ENCODE results near the gene LIX1L.
A peak's percentile ranks its signal among the peaks of the same experiment; 100 is the strongest.

LIX1L gene

DNA sequence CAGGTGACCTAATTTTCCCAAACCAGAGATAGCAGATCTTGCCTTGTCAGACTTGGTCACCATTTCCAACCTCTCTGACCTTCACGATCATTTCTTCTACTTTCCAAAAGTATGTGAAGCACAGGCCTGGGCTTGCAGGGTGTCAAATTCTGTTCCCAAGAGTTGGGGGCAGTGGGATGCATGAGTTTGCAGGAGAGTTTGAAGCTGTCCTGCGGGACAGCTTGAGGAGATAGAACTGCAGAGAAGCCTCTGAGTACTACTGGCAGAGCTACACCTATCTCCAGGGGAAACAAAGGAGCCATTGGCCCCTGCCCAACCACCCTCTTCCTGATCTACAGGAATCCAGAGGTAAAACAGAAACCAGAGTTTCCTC, 27.3 kb upstream of the LIX1L start:
- no peak for DNase-seq

DNA sequence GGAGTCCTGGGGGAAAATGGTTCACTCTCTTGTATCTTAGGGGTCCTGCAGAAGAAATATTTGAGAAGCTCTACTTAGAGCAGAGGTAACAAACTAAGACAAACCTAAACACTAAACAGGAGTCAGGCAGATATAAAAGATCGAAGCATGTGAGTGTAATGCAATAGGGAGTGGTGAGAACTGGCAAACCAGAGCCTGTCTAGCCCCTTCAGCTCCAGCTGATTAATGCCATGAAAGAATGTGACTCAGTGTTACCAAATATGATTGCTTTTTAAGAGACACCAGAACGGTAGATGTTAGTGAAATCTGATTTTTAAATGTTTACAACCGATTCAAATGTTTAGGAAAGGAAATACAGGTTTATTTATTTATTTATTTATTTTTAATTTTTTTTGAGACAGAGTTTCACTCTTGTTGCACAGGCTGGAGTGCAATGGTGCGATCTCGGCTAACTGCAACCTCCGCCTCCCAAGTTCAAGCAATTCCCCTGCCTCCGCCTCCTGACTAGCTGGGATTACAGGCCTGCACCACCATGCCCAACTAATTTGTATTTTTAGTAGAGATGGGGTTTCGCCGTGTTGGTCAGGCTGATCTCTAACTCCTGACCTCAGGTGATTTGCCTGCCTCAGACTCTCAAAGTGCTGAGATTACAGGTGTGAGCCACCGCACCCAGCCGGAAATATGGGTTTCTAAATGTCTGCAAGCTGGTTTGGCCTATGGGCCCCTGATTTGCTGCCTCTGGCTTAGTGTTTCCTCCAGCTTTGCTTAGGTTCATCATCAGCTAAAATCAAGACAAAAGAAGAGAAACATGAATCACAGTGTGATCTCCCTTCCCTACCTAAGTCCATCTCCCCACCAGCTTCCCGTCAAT, 26.4 kb upstream of the LIX1L start:
- DNase-seq: no peak

DNA sequence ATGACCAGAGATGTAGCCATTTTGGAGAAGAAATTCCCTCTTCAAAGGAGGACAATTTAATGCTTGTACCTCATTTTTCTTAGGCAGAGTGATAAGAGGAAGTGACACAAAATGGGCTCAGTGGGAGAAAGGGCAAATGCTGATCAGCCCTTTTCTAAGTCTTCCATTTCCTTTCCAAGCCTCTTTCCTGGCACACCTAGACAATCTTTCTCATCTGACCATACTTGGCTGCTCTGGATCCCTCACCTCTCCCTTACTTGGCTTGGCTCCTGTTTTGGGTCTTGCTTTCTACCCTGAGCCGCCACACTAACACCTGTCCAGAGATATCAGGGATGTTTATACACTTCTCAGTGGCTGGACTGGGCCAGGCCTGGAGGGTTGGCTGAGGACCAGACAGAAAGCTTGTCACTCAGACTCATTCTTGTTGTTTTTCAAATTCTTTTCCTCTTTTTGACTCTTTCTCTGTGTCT, 25.4 kb upstream of the LIX1L start:
- DNase-seq: peak; percentile 31

DNA sequence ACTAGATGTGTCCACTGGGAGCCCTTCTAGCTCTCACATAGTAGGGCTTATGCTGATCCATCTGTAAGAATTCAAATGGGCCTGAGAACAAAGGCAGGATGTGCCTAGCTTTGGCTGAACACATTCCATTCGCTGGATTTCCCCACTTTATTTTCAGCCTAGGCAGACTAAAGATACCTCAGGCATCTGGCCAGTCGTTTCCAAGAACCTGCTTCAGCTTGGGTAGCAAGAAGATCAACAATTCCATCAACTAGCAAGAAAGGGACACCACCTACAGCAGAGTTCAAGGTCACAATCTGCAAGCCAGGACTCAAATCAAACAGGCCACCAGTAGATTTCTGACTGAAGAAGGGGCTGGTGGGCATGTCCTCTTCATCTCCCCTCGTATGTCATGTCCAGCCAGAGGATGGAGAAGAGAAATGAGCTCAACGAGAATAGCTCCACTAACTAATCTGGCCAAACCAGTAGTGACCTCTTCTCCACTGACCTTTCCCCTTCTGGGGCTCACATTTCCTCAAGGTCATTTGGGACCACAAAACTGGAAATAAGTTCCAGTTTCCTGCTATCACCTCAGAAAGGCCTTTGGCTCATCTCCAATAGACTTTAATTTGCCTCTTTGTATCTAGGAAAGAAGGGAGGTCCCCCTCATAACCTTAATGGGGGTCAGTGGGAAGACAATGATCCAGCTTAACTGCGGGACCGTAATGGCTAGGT, 24.4 kb upstream of the LIX1L start:
- no peak for DNase-seq

DNA sequence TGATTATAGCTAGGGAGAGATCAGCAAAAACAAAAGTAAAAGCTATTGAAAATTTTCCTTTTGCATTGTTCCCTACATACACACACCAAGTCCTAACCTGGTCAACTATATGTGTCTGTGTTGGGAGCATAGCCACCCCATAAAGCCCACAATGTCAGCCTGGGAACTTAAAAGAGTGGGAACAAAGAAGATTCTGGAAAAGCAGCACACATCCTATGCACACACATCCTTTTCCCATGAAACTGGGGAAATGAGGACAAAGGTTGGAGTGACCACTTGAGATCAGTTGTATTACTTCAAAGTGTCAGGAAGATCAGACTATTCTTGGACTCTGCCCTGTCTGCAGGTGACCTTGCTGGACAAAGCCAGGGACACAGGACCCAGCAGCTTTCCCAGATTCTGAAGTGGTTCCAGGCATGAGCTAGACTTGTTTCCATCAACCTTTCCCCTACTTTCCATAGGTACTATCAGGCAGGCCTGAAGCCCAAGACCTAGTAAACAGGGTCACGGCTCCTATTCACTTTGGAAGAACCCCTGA, 22.7 kb upstream of the LIX1L start:
- DNase-seq: no peak

DNA sequence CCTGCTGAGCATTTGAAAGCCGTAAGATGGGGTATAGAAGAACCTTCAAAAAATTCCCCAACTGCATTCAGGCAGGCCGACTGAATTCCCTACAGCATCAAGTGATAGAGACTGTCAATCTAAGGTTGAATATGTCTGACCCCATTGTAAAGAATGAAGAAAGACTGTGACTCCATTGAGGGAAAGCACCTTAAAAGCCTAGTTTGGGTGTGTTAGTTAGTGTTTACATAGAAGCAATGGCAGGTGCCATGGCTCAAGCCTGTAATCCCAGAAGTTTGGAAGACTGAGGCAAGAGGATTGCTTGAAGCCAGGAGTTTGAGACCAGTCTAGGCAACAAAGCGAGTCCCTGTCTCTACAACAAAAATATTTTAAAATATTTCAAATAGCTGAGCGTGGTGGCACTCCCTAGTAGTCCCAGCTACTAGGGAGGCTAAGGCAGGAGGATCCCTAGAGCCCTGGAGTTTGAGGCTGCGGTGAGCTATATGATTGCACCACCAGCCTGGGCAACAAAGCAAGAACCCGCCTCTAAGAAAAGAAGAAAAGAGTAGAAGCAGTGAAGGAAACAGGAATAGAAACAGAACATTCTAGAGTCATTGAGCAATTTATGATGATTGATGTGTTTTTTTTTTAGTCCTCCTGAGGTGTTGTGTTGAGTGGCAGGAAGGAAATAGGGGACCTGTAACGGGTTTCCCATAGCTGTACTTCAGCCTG, 22.1 kb upstream of the LIX1L start:
- peak; percentile 96 for DNase-seq

DNA sequence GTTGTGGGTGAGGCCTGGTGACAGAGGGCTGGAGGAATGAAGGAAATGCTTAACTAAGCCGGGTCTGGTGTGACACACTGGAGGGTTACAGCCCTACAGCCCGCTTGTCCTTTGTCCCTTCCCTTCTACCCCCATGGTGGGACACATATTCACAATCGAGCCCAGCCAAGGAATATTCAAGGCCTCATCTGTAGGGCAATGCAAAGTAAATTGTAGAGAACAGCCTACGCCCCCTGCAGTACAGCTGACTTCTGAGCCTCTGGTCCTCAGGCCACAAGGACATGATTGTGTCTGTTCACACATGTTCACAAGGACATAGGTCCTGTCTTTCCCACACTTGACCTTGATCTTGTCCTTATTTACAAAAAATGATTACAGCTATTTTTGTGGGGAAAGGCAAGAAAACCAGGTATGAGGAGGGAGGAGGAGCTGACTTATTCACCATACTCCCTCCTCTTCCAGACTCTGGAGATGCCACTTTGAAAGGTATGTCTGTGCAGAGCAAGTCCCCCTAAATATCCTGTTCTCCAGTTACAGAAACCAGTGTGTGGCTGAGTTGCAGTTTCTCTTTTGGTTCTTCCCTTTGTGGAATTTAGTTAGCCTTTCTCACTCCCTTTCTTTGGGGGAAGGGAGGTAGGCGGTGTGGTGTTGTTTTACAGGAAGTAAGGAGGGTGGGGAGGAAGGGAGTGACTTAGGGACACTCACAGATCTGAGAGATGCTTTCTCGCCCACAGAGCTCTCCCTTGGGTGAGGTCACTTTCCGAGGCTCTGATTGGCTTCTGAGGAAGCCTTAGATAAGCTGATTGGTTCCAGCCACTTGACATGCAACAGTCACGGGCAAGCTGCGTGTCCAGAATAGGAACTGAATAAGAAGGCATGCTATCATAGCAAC, 21.3 kb upstream of the LIX1L start:
- DNase-seq: peak; percentile 100

DNA sequence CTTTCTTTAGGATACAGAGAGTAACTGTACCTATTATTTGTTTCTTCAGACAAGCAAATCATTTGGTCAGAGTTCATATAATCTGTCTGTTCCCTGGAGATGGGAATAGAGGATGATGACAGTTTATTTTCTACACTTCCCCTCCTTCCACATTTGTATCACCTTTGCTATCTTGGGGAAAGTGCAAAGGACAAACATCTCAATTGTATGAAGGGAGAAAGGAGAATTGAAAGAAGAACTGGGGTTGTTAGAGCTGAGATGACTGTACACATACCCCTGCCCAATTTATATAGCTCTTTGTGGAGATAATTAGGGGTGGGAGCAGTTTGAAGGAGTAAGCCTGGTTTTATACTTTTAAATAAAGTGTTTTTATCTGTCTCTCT, 20.6 kb upstream of the LIX1L start:
- peak; percentile 36 for DNase-seq

DNA sequence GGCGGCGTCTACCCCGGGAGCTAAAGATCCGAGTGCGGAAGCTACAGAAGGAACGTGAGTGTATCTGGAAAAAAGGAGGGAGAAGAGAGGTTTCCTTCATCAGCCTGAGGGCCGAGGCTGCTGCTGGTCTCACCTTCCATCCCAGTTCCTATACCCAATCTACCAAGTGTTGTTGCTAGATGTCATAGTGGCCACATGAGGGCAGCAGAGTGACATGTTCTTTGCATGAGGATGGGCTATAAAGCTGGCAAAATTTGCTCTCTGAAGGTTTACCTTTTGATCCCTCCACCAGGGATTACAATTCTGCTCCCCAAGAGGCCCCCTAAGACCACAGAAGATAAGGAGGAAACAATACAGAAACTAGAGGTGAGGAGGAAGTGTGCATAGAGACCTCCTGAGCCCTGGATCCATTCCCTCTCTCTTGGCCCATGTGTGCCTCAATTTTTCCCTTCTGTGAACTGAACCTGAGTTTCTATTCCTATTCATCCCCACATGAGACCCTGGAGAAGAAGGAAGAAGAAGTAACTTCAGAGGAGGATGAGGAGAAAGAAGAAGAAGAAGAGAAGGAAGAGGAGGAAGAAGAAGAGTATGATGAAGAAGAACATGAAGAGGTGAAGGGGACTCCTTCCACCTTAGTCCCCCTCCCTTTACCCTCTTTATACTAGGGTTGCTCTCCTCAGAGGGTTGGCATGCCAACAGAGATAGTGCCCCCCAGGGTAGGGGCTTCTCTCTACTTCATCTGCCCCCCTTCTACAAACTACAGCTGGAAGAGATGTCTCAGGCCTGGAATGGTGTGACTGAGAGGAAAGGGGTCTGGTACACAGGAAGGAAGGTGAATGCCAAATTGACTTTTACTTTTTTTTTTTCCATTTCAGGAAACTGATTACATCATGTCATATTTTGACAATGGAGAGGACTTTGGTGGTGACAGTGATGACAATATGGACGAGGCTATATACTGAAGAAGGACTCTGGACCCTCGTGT, 20.0 kb upstream of the LIX1L start:
- peak; percentile 79 for DNase-seq

DNA sequence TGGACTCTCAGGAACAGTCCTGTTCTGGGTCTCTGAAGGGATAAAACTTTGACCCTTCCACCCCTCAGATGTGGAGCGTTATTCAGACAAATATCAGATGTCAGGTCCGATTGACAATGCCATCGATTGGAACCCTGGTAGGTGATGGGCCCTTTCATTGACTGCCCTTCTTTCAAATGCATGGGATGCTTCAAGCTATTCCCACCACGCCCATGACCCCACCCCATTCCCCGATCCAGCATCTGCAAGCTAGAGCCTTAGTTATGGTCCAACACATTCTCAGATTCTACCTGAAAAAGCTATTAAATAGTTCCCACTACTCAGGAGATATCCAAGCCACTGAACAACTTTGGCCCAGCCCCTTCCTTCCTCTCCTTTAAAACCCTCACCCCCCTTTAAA, 19.2 kb upstream of the LIX1L start:
- no peak for DNase-seq

DNA sequence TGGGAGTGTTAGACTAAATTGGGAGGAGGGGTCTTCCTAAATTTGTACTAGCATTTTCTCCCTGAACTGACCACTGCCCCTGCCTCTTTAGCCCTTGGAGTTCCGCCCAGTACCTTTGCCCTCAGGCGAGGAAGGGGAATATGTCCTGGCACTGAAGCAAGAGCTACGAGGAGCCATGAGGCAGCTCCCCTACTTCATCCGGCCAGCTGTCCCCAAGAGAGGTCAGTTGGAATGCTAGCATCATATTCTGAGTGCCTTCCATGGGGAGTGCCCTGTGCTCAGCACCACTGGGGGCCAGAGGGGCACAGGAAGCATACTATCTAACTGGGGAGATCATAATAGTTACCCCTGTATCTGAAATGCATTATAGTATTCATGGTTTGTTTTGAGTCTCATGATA, 17.4 kb upstream of the LIX1L start:
- no peak for DNase-seq

DNA sequence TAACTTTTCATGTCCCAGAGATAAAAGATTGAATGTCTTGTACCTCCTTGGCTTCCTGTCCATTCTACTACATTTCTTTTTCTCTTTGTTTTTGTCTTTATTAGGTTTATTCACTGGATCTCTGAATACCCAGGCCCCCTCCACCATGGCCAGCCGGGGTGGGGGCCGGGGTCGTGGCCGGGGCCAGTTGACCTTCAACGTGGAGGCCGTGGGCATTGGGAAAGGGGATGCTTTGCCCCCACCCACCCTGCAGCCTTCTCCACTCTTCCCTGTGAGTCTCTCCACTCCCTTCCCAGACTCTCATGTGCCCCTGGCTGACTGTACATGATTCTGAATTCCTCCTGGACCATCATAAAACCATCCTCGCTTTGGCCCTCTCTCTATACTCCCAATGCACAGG, 16.9 kb upstream of the LIX1L start:
- no peak for DNase-seq

DNA sequence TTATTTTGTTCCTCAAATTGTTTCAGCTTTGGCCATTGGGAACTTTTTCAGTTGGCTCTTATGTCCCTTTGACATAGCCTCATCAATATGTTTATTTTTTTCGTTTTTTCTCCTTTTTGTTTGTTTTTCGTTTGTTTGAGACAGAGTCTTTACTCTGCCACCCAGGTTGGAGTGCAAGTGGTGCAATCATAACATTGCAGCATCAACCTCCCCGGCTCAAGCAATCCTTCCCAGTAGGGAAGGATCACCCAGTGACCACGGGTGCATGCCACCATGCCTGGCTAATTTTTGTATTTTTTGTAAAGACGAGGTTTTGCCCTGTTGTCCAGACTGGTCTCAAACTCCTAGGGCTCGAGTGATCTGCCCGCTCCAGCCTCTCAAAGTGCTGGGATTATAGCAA, 14.8 kb upstream of the LIX1L start:
- DNase-seq: no peak

DNA sequence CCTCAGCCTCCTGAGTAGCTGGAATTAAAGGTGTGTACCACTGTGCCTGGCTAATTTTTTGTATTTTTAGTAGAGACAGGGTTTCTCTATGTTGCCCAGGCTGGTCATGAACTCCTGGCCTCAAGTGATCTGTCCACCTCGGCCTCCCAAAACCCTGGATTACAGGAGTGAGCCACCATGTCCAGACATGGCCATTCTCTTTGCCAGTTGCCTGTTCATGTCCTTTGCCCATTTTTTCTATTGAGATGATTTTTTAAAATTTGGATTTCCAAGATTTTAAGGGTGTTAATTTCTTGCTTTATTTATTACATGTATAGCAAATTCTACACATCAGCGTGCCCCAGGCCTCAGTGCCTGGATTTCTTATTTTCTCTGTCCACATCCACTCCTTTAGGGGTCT, 9.5 kb upstream of the LIX1L start:
- DNase-seq: no peak

DNA sequence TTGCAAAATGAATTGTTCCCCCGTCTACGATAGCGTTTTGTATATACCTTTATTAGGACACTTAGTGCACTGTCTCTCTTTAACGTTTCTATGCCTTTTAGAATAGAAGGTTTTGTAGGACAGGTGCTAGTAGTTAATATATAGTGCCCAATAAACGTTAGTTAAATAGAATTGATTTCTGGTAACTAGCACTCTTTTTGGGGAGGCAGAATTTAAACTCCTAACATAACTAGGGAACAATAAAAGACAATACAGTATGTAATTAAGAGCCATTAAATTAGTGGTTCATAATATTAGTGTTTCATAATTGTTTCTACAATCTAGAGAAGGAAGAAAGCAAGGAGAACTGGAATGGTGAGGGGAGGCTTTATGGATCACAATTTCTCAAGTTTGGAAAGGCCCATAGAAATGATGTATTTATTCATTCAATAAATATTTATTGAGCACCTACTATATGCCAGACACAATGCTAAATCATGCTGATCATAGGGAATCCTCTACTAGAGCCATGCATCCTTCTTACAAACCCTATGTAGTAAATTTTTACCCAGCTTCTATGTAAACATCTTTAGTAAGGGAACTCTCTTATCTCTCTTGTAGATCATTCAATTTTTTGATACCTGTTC, 7.4 kb upstream of the LIX1L start:
- DNase-seq: no peak

DNA sequence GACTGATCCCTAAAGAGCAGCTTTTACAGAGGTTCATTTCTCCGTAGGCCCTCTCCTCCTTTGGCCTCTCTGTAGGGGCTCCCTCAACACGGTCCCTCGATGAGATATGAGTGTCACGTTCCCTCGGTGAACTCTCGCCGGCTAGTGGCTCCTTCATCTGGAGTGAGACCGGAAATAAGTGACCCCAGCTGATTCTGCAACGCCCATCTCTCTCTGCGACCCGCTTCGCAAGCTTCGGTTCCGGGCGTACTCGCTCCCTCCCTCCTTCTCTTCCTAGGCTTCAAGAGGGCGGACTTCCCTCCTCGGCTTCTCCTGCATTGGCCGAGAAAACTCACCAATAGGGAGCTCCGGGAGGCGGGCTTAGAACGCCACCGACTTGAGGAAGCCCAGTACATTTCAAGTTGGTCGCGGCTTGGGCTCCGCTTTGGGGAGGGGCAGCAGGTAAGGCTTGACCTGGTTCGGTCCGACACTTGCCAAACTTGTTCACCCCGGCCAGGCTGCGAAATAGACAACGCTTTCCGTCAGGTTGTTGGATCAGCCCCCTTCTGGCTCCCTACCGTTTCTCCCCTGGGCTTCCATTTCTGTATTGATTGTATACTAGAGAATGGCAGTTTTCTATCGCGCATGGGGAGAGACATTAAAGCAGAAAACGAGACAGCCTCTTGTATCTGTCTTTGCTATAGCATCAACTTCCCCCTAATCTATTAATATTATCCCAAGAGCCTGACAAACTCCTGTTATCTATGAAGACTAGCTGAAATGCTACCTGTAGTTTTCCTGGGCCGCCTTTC, 6.7 kb upstream of the LIX1L start, which contains the start of the genes ANKRD34A and POLR3GL:
TSS of gene ANKRD34A (minus strand) at position 248 of the 791 bp plus-strand sequence. CDS start 2,816 bp downstream, outside the sequence.
TSS of gene POLR3GL (plus strand) at position 363 of the 791 bp plus-strand sequence. CDS start 10,176 bp downstream, outside the sequence.
- peak; percentile 92 for DNase-seq

DNA sequence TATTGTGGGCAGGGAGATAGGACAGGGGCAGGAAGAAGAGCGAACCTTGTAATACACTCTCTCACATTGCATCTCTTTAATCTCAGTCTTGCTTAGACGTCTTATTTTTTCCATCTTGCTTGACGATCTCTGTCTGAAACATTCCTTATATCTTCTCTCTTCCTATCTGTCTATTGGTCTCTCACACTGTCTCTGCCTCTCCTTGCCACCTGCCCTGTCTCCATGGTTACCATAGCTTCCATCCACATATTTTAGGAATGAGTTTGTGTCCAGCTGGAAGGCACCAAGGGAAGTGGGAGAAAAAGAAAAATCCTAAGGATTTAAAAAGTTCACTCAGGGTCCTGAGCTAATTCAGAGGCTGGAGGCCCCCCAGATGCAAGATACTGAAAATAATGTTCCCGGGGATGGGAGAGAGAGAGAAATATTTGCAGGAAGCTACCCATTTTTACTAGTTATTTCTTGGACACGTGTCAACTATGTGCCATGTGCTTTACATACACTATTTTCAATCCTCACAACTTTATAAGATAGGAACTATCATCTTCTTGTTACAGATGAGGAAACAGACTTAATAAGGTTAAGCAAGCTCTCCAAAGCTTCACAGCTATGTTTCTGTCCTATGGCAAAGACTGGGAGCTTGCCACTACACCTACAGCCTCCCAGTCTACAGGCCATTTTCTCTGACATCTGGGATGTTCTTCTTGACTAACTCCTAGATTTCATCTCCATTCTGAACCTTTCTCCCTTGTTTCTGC, 5.6 kb upstream of the LIX1L start:
- DNase-seq: no peak
